NCI-H226 (cell line): ENCODE data around the gene PLA2G4B.
"Not testable (repeated sequence)": the region's sequence is repeated elsewhere in the genome, so short reads cannot be mapped to it uniquely, and the experiment has no call there.

Source experiments
- DNase-seq: peaks from one replicate; pipeline ENCODE4 v3.0.0-alpha.2; 2015

Gene PLA2G4B

GRCh38 chr15:41827880-41828806, 10.5 kb upstream of the PLA2G4B start, which contains the start of gene JMJD7:
TSS of gene JMJD7 (plus strand) at chr15:41828092. CDS start at chr15:41828125, 33 bp downstream.
- DNase-seq = peak; percentile 30

DNA sequence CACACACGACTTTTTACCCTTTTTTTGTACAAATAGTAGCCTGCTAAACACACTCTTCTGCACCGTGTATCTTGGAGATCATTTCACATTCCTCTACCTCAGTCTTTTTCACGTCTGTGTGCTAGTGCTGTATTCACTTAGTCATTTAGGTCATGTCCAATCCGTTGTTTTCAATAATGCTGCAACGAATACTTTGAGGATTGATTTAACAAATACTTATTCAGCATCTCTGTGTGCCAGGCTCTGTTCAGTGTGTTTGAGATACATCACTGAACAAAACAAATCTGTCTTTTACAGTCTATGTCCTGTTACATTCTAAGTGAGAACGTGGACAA, 9.9 kb upstream of the PLA2G4B start:
- no peak for DNase-seq

DNA sequence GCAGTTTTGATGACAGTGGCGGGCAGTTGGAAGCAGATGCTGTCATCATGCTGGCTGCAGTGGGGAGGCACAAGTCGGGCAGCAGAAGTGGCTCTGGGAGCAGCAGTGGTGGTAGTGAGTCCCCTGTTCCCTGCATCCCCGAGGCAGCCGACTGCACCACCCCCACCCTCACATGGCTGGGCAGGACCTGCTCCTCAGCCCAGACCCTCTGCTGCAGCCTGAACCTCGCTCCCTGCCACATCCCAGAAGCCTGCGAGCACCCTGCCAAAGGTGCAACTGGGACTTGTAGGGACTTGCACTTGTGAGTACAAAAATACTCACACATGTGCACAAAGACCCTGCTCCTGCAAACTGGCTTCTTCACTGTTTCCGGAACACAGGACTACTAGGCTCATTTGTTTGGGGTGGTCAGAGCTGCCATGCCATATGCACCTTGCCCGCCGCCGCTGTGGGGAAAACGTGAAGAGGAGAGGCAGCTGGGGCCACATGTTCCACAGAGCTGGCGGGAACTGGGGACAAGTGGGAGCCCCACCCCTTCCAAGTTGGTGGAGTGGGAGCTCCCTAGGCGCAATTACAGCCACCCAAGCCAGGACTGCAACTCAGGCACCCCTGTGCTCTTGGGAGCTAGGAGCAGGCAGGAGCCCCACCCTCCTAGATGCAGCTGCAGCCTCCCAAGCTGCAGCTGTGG, 8.5 kb upstream of the PLA2G4B start:
- no peak for DNase-seq

DNA sequence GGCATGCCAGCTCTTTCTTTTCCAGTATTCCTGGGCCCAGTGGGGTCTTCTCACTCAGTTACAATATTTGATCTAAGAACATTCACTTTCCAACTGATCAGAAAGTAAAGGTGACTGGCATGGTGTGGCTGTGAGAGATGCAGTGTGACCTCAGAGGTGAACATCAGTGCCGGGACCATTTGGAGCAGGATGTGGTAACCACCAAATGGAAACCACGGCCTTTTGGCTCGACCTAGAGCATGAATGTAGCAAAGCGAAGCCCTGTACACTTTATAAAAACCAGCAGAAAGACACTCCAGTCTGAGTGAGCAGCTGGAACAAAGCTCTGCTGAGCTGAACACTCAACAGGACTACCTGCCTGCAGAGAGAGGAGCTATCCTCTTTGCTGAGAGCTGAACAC, 7.4 kb upstream of the PLA2G4B start:
- not testable (repeated sequence) for DNase-seq

DNA sequence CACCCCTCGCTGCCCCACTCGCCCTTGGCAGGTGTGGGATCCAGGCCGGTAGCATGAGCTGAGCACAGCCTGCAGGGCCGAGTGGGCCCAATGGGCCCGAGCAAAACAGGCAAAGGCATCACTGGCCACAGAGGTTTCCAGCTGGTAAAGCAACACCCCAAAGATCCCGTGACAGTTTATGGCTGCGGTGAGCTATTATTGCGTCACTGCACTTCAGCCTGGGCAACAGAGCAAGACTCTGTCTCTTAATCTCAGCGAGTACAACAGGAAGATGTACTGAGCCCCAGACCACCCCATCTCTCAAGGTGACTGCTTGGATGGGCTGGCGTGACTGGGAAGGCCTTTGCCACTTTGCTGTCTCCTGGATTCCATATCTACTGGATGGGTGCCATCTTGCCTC, 6.4 kb upstream of the PLA2G4B start:
- DNase-seq = no peak

- no peak for DNase-seq
Measured at GRCh38 chr15:41832875-41833274, 5.8 kb upstream of the PLA2G4B start.

DNA sequence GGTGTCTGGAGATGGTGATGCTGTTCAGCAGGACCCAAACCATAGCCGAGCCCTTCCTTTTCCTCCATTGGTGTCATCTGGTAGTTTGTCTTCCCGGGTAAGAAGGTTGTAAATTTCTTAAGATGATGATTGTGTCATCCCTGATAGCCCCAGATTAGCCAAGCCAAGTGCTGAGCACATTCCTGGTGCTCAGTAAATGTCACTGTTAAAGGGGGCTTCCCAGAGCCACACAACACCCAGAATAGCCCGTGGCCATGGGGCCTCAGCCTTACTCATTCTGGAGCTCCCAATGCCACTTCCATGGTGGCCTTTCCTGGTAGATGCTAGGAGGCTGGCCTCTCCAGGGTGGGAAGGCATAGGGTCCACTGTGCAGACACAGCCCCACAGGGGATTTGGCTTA, 4.6 kb upstream of the PLA2G4B start:
- DNase-seq = no peak

GRCh38 chr15:41836073-41836472, 2.6 kb upstream of the PLA2G4B start:
- DNase-seq = no peak

DNA sequence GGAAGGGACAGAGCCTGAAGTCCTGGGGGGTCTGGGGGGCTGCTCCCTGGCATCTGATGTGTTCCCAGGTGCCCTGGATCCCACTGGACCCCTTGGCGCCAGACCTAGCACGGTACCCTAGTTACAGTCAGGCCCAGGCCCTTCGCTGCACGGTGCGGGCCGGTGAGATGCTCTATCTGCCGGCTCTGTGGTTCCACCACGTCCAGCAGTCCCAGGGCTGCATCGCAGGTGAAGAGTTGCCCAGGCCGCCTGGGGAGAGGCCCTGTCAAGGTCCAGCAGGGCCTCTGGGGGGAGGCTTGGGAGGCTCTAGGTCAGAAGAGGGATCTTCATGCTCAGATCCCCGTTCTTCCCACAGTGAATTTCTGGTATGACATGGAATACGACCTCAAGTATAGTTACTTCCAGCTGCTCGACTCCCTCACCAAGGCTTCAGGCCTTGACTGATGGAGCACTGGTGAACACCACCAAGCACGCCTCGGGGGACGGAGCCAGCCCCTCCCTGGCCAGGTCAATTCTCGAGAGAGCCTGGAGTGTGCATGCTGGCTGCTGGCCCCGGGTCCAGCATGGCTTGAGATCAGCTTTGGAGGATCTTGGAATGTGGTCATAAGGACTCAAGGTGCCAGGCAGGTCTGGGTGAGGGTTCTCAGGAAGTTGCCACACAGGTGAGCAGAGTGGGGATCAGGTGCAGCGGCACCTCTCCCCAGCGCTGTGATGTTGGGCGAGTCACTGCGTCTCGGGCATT, 1.8 kb upstream of the PLA2G4B start:
- no peak for DNase-seq

- DNase-seq = no peak
Measured at GRCh38 chr15:41839781-41840491, 1.3 kb downstream of the PLA2G4B start.

- no peak for DNase-seq
Measured at GRCh38 chr15:41840673-41841072, 2.0 kb downstream of the PLA2G4B start.

- no peak for DNase-seq
Measured at GRCh38 chr15:41841131-41841530, 2.5 kb downstream of the PLA2G4B start.

DNA sequence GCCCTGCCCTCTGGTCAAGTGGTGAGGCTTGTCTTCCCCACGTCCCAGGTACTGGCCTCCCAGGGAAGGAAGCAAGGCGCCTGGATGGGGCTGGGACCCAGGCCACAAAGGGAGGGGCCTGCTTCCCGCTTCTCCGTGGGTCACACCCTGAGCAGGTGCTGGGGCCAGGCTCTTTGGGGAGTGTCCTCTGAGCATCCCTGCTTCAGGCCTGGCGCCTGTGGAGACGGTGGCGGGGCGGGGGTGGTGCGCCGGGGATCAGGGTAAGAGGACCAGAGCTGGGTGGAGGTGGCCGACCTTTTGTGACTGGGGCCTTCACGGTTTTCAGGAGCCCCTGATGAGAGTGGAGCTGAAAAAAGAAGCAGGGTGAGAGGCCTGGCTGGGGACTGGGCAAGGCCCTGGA, 3.6 kb downstream of the PLA2G4B start:
- no peak for DNase-seq

DNA sequence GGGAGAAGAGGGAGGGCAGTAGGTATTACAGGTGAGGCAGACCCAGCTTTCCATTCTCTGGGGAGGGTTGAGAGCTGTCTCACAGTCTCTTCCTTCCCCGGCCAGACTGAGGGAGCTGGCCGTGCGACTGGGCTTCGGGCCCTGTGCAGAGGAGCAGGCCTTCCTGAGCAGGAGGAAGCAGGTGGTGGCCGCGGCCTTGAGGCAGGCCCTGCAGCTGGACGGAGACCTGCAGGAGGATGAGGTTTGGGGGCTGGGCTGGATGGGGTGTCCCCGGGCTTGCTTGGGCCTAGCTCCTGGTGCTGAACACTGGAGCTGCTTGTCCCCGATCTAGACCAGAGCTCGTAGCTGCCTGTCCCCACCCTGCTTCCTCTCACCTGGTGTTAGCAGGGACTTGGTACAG, 4.9 kb downstream of the PLA2G4B start:
- no peak for DNase-seq

DNA sequence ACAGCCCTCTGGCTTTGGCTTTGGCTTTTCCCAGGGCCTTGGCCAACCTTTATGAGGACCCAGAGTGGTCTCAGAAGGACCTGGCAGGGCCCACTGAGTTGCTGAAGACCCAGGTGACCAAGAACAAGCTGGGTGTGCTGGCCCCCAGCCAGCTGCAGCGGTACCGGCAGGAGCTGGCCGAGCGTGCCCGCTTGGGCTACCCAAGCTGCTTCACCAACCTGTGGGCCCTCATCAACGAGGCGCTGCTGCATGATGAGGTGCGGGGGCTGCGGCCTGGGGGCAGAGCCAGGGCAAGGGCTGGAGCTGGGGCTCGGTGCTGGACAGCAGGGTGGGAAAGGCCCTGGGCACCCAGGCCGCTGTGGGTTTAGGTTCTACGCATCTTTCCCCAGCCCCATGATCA, 6.2 kb downstream of the PLA2G4B start:
- DNase-seq = no peak

GRCh38 chr15:41847206-41847605, 8.6 kb downstream of the PLA2G4B start:
- DNase-seq = no peak

GRCh38 chr15:41847981-41848380, 9.3 kb downstream of the PLA2G4B start:
- DNase-seq = no peak

DNA sequence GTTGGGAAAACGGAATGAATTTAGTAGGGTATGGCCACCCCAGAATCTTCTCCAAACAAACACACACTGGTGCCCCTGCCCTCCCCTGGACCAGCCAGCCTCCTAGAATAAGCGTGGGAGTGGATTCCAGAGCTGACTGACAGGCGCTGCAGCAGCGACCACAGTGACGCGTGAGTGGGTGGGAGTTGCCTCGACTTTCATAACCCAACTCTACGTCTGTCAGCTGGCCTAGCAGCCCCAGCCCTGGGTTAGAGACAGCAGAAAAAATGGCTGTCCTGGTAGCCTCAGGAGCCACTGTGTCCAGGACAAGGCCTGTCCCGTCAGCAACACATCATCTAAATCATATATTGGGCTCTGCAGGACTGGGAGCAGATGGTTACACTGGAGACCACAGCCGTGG, 10.0 kb downstream of the PLA2G4B start:
- no peak for DNase-seq

- no peak for DNase-seq
Measured at GRCh38 chr15:41849204-41849603, 10.6 kb downstream of the PLA2G4B start.

GRCh38 chr15:41849861-41850260, 11.2 kb downstream of the PLA2G4B start:
- DNase-seq = no peak

DNA sequence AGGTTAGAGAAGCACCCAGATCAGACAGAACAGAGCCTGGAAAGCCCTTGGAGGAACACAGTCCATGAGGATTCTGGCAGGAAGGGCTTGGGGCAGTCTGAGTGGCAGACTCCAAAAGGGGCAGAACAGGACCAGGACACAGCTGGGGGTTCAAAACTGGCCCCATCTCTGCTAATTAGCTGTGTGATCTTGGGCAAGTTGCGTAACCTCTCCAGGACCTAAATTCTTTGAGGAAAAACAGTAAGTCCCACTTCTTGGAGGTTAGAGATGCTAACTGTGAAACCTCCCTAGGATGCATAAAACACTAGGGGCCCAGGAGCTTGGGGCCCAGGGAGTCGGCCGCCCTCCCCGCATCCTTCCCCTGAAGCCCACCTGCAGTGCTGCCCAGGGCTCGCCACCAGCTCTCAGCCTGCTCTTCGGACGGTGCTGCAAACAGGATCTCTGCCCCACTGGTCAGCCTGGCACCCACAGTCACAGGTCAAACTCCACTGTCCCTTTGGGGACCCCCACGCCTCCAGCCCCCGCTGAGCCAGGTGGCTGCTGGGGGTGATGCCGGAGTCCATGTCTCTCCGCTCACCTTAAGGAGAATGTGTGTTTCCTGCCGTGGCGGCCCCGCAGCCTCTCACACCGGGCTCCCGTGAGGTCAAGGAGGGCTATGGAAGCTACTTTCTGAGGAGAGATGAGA, 12.0 kb downstream of the PLA2G4B start:
- no peak for DNase-seq

DNA sequence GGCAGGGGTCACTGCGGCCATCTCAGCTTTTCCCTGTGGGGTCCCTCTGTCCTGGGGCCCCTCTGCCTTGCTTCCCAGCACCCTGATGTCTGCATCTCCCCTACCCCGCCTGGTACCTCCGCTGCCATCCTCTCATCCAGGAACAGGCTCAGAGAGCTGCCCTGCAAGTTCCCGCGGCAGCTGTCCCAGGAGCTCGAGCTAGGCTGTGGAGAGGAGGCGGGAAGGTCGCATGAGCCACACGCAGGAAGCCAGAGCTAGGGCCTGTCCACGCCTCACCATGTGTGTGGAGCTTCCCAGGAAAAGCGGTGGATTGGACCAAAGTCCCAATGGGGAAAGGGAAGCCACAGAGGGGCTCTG, 12.5 kb downstream of the PLA2G4B start:
- no peak for DNase-seq
